Colon (tissue), 2 donors: ENCODE results near the gene FGFBP2.
A peak's percentile ranks its signal among the peaks of the same experiment; 100 is the strongest.

ENCODE experiments used
- FAIRE-seq: peaks from 2 replicates; lab custom pipeline; 2012; peaks lifted over from hg19 to GRCh38; lab: Jason Lieb, UNC
- donor health status: control.
- donor health status: control.

FGFBP2 gene

GRCh38 chr4:15968551-15969300 is 5.8 kb upstream of the FGFBP2 start:
- no peak for FAIRE-seq

DNA sequence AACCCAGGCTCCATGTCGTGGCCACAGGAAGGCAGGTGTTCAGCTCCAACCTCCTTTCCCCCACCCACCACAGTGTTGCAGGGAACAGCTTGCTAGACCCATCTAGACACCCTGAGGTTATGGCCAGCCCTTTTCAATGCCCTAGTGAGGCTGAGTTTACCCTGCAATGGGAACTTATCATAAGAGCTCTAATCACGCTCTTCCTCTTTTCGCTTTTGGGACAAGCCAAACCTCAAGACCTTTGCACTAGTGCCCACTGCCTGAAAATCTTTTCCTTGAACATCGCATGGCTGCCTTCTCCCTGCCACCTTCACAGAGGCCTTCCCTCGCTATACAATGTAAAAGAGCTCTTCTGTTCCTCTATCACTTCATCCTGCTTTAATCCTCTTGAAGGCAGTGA is 2.4 kb upstream of the FGFBP2 start:
- no peak for FAIRE-seq

GRCh38 chr4:15964159-15964558 is 1.2 kb upstream of the FGFBP2 start:
- no peak for FAIRE-seq

DNA sequence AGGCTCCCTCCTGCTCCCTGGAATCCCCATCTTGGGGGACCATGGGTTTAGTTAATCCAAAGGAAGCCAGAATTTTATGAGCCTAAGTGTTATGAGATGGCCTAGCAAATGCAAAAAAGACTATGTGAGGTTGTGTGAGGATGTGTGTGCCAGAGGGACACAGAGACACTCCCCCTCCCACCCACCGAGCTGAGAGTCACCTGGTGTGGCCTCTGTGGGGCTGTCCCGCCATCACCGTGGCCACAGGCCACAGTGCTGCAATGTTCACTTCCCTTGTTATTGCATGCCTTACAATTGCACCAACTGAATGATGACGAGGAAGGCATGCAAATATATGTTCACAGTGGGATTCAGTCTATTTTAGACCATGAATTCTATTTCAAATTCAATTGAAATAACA is 601 bp upstream of the FGFBP2 start:
- no peak for FAIRE-seq

DNA sequence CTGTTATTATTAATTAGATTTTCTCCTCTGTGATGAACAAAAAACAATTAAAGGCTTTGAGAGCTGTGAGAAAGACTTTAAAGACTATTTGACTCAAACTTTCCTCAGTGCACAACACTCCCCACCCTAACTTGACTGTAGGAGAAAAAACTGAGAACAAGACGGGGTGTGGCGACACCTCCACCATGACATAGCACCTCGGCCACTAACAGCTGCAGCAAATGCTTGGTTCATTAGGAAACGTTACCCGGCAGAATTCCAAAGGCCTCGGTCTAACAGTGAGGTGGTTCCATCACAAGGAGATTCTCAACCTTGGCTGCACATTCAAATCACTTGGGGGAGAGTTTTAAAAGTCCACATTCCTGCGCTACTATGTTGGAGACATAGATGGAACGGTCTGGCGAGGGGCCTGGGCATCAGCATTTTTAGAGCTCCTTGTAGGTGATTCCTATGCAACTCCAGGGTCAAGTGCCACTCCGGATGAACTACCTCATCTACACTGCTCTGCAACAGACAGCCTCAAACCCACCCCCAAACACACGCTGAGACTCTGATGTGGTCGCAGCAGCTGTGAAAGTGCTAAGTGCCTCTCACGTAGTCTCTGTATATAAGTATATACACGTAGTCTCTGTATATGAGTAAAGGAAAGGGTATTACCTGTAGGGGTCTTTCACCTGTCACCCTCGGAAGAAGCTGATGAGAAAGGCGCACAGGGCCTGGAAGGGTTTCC is 1.0 kb downstream of the FGFBP2 start:
- FAIRE-seq, result no peak

- no peak for FAIRE-seq
Observed at GRCh38 chr4:15958562-15958961, 4.4 kb downstream of the FGFBP2 start.

DNA sequence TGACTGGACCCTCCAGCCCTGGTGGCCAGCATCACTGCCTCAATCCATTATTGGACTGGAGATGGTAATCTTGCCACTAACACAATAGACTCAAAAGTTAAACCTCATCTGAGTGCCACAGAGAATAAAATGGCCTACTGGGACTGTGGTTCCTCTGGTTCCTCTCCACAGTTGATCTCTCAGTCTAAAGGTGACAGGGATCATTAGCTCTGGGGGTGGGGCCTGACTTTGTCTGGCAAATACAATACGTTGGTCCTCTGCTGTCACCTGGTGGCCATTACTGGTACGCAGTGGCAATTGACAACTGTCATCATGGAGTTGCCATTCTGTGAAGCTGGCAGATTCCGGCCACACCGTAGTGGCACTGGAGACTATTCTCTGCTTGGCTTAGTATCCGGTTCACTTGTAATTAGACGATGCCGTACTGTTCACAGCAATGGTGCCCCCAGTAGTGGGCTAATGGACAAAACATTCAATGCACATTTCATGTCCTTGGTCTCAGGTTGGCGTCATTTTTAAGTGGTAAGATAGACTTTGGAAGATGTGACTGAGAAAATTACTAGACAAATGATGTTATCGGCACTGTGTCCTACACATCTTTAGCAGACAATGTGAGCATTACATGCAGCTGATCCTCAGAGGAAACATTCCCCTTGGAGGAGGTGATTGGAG is 6.7 kb downstream of the FGFBP2 start:
- peak; percentile 5 for FAIRE-seq

- no peak for FAIRE-seq
Observed at GRCh38 chr4:15955670-15956069, 7.3 kb downstream of the FGFBP2 start.

DNA sequence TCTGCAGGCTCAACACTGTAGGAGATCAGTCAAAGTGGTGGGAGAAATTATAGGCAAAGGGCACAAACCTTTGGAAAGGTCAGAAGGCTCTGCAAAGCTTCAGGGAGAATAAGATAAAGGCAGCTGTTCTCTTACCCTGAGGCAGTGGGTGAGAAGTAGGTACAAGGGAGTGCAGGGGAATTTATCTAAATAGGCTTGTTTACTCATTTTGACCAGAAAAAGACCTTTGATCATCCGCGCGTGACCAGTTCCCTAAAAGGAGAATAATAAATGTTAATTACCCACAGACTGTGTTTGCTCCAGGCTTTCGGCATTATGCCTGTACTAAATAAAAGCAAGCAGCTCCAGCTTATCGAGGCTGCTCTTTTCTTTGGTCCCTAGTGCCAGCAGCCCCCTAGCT is 9.3 kb downstream of the FGFBP2 start:
- FAIRE-seq, result no peak

- FAIRE-seq, result no peak
Observed at GRCh38 chr4:15951781-15952180, 11.2 kb downstream of the FGFBP2 start.

GRCh38 chr4:15948826-15949225 is 14.1 kb downstream of the FGFBP2 start:
- FAIRE-seq, result no peak

DNA sequence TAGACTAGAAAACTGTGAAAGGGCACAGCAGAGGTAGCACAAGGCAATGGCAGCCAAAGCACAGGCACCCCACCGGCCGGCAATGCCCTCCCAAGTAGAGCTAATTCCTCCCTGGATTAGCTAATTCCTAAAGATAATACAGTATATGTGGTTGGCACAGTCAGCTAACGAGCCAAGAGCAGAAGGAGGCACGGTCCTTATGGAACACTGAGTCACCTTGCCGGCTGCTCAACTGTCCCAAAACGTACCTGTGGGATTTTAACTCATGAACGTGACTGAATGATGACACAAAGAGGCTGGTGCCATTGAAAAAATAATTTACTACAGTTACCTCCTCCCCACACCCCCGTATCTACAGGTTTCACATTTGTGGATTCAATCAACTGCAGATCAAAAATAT is 15.3 kb downstream of the FGFBP2 start:
- no peak for FAIRE-seq

DNA sequence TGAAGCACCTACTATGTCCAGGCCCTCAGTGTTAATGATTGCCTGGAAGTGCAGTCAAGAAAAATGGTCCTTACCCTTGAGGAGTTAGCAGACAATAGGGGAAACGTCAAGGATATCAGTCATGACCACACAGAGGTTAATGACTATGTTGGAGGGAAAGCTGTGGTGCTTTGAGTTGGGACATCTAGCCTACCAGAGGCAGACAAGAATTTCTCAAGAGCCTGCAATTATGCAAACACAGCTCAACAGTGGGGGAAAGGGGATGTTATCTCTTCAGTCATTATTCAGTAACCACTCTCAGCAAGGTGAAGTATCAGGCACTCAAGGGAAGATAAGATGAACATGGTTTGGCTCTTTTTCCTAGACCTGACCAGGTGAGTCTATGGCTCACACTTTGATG is 17.5 kb downstream of the FGFBP2 start:
- no peak for FAIRE-seq

DNA sequence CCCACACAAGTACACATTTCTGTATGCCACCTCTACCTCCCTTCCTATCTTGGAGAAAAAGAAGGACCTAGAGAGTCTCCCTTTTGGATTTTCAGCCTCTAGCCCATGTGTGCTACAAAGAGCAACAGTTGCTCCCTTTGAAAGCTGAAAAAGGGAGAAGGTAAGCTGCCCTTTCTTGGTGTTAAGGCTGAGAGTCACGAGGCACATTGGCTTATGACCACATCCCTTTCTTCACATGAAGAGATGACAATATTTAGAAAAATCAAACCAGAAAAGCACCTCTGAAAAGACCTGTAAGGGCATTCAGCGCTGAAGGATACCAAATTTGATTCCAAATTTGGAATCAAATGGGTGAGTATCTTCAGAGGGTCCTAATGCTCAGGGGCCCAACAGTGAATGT is 18.1 kb downstream of the FGFBP2 start:
- no peak for FAIRE-seq

DNA sequence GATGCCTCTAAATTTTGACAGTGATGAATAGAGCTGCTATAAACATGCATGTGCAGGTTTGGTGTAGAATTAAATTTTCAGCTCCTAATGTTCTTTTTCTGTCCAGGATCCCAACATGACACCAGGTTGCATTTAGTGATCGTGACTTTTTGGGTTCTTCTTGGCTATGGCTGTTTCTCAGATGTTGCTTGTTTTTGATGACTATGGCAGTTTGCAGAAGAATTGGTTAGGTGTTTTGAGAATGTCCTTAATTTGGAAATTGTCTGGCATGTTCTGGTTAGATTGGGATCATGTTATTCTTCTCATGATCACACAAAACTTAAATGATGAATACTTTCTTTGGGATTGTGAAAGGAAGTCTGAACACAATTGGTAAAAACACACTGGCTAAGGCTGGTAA is 20.7 kb downstream of the FGFBP2 start:
- FAIRE-seq, result no peak

- FAIRE-seq, result no peak
Observed at GRCh38 chr4:15938640-15939039, 24.3 kb downstream of the FGFBP2 start, which contains the start of gene FGFBP1. FGFBP1 (minus strand) TSS chr4:15938740; CDS start chr4:15936632, 2,108 bp downstream.

DNA sequence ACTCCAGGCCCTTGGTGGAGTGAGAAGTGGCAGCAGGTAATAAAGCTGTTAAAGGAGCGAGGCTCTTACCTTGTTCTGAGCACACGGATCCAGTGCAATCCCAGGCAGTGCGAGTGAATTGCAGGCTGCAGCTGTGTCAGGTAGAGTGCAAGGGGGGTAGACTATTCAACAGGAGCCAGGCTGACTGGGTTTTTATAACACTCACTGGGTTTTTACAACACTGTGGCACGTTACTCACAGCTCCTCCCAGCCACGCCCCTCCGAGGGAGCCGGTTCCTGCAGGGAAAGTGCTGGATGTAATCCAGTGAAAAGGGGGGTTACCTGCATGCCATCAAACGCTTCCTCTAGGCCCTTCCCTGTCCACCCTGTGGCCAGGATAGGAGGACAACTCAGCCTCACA is 24.8 kb downstream of the FGFBP2 start:
- no peak for FAIRE-seq

DNA sequence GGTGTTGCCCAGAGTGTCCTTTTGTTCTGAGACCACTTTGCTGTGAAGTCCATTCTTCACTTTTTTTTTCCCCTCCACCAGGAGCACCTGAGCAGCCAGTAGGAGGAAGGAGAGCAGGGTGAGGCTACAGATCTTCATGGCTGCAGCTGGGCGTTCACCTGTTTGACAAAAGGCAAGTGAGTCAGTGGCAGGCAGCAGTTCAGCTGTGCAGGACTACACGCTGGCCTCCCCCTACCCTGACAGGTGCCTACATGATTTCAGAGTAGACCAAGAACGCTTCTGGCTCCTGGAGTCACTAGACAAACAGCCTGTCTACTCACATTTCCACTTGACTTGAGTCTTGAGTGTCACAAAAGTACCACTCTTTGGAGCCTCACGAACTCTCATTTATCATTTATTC is 26.5 kb downstream of the FGFBP2 start:
- no peak for FAIRE-seq

GRCh38 chr4:15935504-15936402 is 27.2 kb downstream of the FGFBP2 start:
- FAIRE-seq, result no peak

- no peak for FAIRE-seq
Observed at GRCh38 chr4:15934259-15934658, 28.7 kb downstream of the FGFBP2 start.

DNA sequence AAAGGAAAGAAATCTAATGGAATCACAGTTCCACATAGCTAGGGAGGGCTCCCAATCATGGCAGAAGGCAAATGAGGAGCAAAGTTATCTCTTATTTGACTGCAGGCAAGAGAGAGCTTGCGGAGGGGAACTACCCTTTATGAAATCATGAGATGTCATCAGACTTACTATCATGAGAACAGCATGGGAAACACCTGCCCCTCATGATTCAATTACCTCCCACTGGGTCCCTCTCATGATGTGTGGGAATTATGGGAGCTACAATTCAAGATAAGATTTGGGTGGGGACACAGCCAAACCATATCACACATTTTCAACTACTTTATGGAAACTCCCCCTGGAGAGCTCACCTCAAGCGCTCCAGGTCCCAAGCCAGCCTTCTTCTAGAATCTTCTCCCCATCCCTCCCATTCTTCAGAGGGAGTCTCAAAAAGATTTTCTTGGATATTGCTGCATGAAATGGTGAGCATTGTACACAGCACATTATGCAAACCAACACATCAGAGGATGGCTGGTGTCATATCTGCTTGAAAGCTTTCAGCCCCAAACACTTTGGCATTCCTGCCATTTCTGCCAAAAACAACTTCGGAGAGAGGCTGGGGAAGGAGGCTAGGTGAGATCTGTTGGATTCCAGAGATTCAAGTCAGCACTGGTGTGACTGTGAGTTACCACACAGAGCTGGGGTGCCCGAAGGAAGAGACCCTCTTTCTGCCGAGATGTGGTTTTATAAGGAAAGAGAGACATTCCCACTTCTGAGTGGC is 31.3 kb downstream of the FGFBP2 start:
- no peak for FAIRE-seq
